ENCODE data around the gene GLI3.

DNA sequence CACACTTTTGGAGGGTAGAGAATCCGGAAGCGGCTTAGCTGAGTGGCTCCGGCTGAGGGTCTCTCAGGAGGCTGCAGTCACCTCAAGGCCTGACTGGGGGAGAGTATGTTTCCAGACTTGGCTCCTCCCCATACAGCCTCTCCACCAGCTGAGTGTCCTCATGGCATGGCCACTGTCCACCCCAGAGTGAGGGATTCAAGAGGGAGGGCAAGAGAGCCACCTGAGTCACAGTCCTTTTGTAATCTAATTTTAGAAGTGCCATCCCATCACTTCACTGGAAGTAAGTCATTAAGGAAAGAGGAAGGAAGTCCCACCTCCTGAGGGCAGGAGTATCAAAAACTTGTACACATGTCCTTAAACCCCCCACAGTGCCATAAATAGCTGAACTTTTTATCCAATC, 134.0 kb downstream of the GLI3 start:
- TF ChIP-seq, protein P1, sequence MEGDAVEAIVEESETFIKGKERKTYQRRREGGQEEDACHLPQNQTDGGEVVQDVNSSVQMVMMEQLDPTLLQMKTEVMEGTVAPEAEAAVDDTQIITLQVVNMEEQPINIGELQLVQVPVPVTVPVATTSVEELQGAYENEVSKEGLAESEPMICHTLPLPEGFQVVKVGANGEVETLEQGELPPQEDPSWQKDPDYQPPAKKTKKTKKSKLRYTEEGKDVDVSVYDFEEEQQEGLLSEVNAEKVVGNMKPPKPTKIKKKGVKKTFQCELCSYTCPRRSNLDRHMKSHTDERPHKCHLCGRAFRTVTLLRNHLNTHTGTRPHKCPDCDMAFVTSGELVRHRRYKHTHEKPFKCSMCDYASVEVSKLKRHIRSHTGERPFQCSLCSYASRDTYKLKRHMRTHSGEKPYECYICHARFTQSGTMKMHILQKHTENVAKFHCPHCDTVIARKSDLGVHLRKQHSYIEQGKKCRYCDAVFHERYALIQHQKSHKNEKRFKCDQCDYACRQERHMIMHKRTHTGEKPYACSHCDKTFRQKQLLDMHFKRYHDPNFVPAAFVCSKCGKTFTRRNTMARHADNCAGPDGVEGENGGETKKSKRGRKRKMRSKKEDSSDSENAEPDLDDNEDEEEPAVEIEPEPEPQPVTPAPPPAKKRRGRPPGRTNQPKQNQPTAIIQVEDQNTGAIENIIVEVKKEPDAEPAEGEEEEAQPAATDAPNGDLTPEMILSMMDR (conservative IDR thresholded peaks at IDR 0.05 in 1 of 2, IDR thresholded peaks at IDR 0.05 in 1 of 2; ENCODE audit: extremely low read depth in 1 of 2, insufficient read depth in 1 of 2, low read depth in 1 of 2, low read length in 2 of 2) = no peak
- TF ChIP-seq EZH2 (IDR thresholded peaks at IDR 0.05; ENCODE audit: borderline replicate concordance, low read length) = no peak
